ENCODE data around the gene MIOX. TPM values are rescaled to one million over a fixed set of nuclear protein-coding genes. Genes with fewer than 3 reads are reported as not detected.

The MIOX gene
- total and polyA plus RNA-seq, 2 of the 13 experiments (the other 11 are each of a cell fraction or from before 2014, with no cell fraction given) = 1.5 to 2.9 TPM

GRCh38 chr22:50517495-50518260 lies 31.0 kb downstream of the MIOX start:
- no peaks in the 10 kb centered on the region for H3K4me1 ChIP-seq (ENCODE audit: insufficient read depth, low read length)
- CTCF ChIA-PET (ENCODE audit: low intra/inter-chr PET ratio, low total read pairs) = no interaction called here
- H3K36me3 ChIP-seq (replicated peaks in 1 of 2; ENCODE audit: control insufficient read depth in 1 of 2, insufficient read depth in 2 of 2, low read length in 2 of 2) = peaks cover 20 to 54% of the 10 kb centered on the region in 2 experiments
- ATAC-seq (no peak), FAIRE-seq (no peak), DNase-seq (ENCODE audit: low spot score) (no peak)
- H3K27ac ChIP-seq (ENCODE audit: extremely low read length, insufficient read depth, low read length) = no peak overlapping the region
- BruUV-seq (replicated peaks) = no TSS peak
- 97% methylated on average over 14 of the region's 20 CpGs for WGBS (ENCODE audit: low lambda C conversion rate)
- POLR2A ChIA-PET = interaction anchor here (1.5 kb wide), 1 partner anchor 8 kb away, joined by 6 read pairs; the partner anchor contains the start of gene SCO2
- no peaks in the 10 kb centered on the region for H4K20me1 ChIP-seq (ENCODE audit: insufficient read depth, low read length)
- H3K27me3 ChIP-seq (ENCODE audit: control insufficient read depth in 1 of 2, insufficient read depth in 2 of 2, low read length in 2 of 2) = no peaks in the 10 kb centered on the region
- in situ Hi-C loops (cut with HindIII; ENCODE audit: extremely low pct_ligation_motif_present, low pct_unique_long_range_greater_than_20kb) (no loop called here), intact Hi-C loops (cut with micrococcal nuclease; ENCODE audit: unreplicated experiment) (no loop called here)
- no peak overlapping the region for H3K4me2 ChIP-seq (ENCODE audit: low read depth, low read length)
- H3K9me3 ChIP-seq (ENCODE audit: low read length) = no peaks in the 10 kb centered on the region
- H2AFZ ChIP-seq (ENCODE audit: low read length) = no peak overlapping the region
- no peak for TF ChIP-seq CC2D1A (CRISPR knock-in tag; IDR thresholded peaks at IDR 0.05)
- no peak for TF ChIP-seq ATF7 (IDR thresholded peaks at IDR 0.05)
- no peak for TF ChIP-seq ATF7 (CRISPR knock-in tag; IDR thresholded peaks at IDR 0.05)
- no peak for TF ChIP-seq HOXA7 (CRISPR knock-in tag; IDR thresholded peaks at IDR 0.05)
- TF ChIP-seq, protein P1, sequence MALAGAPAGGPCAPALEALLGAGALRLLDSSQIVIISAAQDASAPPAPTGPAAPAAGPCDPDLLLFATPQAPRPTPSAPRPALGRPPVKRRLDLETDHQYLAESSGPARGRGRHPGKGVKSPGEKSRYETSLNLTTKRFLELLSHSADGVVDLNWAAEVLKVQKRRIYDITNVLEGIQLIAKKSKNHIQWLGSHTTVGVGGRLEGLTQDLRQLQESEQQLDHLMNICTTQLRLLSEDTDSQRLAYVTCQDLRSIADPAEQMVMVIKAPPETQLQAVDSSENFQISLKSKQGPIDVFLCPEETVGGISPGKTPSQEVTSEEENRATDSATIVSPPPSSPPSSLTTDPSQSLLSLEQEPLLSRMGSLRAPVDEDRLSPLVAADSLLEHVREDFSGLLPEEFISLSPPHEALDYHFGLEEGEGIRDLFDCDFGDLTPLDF (CRISPR knock-in tag; IDR thresholded peaks at IDR 0.05) = no peak
- no peak for TF ChIP-seq ZNF232 (CRISPR knock-in tag; IDR thresholded peaks at IDR 0.05; ENCODE audit: borderline replicate concordance)
- no peak for TF ChIP-seq ZNF850 (CRISPR knock-in tag; conservative IDR thresholded peaks at IDR 0.05)
- TF ChIP-seq TCF7 (IDR thresholded peaks at IDR 0.05; ENCODE audit: low read depth) = no peak
- TF ChIP-seq SIX1 (CRISPR knock-in tag; IDR thresholded peaks at IDR 0.05; ENCODE audit: borderline replicate concordance) = no peak
- TF ChIP-seq ZNF839 (CRISPR knock-in tag; IDR thresholded peaks at IDR 0.05; ENCODE audit: borderline replicate concordance) = no peak
- TF ChIP-seq ZNF878 (CRISPR knock-in tag; IDR thresholded peaks at IDR 0.05) = no peak
- no peak for TF ChIP-seq ZFP36 (IDR thresholded peaks at IDR 0.05; ENCODE audit: borderline replicate concordance, low read depth, low read length, partially characterized antibody)
- no peak for TF ChIP-seq NRL (CRISPR knock-in tag; IDR thresholded peaks at IDR 0.05; ENCODE audit: borderline replicate concordance)
- TF ChIP-seq TBP (CRISPR knock-in tag; IDR thresholded peaks at IDR 0.05) = no peak
- TF ChIP-seq, protein P2, sequence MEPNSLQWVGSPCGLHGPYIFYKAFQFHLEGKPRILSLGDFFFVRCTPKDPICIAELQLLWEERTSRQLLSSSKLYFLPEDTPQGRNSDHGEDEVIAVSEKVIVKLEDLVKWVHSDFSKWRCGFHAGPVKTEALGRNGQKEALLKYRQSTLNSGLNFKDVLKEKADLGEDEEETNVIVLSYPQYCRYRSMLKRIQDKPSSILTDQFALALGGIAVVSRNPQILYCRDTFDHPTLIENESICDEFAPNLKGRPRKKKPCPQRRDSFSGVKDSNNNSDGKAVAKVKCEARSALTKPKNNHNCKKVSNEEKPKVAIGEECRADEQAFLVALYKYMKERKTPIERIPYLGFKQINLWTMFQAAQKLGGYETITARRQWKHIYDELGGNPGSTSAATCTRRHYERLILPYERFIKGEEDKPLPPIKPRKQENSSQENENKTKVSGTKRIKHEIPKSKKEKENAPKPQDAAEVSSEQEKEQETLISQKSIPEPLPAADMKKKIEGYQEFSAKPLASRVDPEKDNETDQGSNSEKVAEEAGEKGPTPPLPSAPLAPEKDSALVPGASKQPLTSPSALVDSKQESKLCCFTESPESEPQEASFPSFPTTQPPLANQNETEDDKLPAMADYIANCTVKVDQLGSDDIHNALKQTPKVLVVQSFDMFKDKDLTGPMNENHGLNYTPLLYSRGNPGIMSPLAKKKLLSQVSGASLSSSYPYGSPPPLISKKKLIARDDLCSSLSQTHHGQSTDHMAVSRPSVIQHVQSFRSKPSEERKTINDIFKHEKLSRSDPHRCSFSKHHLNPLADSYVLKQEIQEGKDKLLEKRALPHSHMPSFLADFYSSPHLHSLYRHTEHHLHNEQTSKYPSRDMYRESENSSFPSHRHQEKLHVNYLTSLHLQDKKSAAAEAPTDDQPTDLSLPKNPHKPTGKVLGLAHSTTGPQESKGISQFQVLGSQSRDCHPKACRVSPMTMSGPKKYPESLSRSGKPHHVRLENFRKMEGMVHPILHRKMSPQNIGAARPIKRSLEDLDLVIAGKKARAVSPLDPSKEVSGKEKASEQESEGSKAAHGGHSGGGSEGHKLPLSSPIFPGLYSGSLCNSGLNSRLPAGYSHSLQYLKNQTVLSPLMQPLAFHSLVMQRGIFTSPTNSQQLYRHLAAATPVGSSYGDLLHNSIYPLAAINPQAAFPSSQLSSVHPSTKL (CRISPR knock-in tag; IDR thresholded peaks at IDR 0.05) = no peak
- peaks cover 24% of the 10 kb centered on the region for H3K79me2 ChIP-seq (ENCODE audit: insufficient read depth, low read length)
- H3K4me3 ChIP-seq (replicated peaks in 1 of 3; ENCODE audit: insufficient read depth in 1 of 3, low read depth in 2 of 3, low read length in 3 of 3) = no peak overlapping the region
- H3K9ac ChIP-seq (ENCODE audit: insufficient read depth, low read depth, low read length) = no peak overlapping the region
